ENCODE results near the gene STAMBPL1.
"Not testable (repeated sequence)": the region's sequence is repeated elsewhere in the genome, so short reads cannot be mapped to it uniquely, and the experiment has no call there.

STAMBPL1 gene

GRCh38 chr10:88857831-88858230 lies 22.2 kb upstream of the STAMBPL1 start:
- peak in 1 of 3 donors; percentile 61 for DNase-seq

GRCh38 chr10:88858491-88858890 lies 21.6 kb upstream of the STAMBPL1 start:
- peak; percentile 68 to 94 (median 87) for DNase-seq

GRCh38 chr10:88861036-88861435 lies 19.0 kb upstream of the STAMBPL1 start:
- peak; percentile 37 to 85 (median 68) for DNase-seq

GRCh38 chr10:88865281-88865876 lies 14.7 kb upstream of the STAMBPL1 start:
- peak; percentile 51 to 77 (median 75) for DNase-seq

GRCh38 chr10:88866454-88866853 lies 13.6 kb upstream of the STAMBPL1 start:
- DNase-seq, result no peak

GRCh38 chr10:88870089-88870488 lies 10.0 kb upstream of the STAMBPL1 start:
- peak in 2 of 3 donors; percentile 20 to 60 for DNase-seq

GRCh38 chr10:88873757-88874156 lies 6.3 kb upstream of the STAMBPL1 start:
- no peak for DNase-seq

- no peak for DNase-seq
Observed at GRCh38 chr10:88874281-88874680, 5.8 kb upstream of the STAMBPL1 start.

- DNase-seq, result no peak
Observed at GRCh38 chr10:88875081-88875480, 5.0 kb upstream of the STAMBPL1 start.

- DNase-seq, result no peak
Observed at GRCh38 chr10:88877298-88877697, 2.7 kb upstream of the STAMBPL1 start.

- DNase-seq, result peak; percentile 88 to 94 (median 91)
Observed at GRCh38 chr10:88880282-88881076, 434 bp downstream of the STAMBPL1 start.

GRCh38 chr10:88881320-88881719 lies 1.3 kb downstream of the STAMBPL1 start:
- no peak for DNase-seq

- DNase-seq, result no peak
Observed at GRCh38 chr10:88881922-88882645, 2.0 kb downstream of the STAMBPL1 start.

- DNase-seq, result not testable (repeated sequence)
Observed at GRCh38 chr10:88882646-88883447, 2.8 kb downstream of the STAMBPL1 start.

- DNase-seq, result no peak
Observed at GRCh38 chr10:88883448-88883809, 3.4 kb downstream of the STAMBPL1 start.

- no peak for DNase-seq
Observed at GRCh38 chr10:88886557-88886956, 6.5 kb downstream of the STAMBPL1 start.

- DNase-seq, result no peak
Observed at GRCh38 chr10:88888810-88889445, 8.9 kb downstream of the STAMBPL1 start.

- DNase-seq, result no peak
Observed at GRCh38 chr10:88889559-88890337, 9.7 kb downstream of the STAMBPL1 start.

- peak; percentile 10 to 52 (median 51) for DNase-seq
Observed at GRCh38 chr10:88890681-88891381, 10.8 kb downstream of the STAMBPL1 start.

- no peak for DNase-seq
Observed at GRCh38 chr10:88892222-88892967, 12.3 kb downstream of the STAMBPL1 start.
